Measurements from ENCODE around the gene KLHL25. TPM values are rescaled to one million over a fixed set of nuclear protein-coding genes. Genes with fewer than 3 reads are reported as not detected.
A peak's percentile ranks its signal among the peaks of the same experiment; 100 is the strongest.

Gene KLHL25
- total and polyA plus RNA-seq, 2 of the 8 experiments (the other 6 are each of a cell fraction or from before 2014, with no cell fraction given), result 16.5 to 22.0 TPM

- TF ChIP-seq GABPA (IDR thresholded peaks at IDR 0.05; ENCODE audit: borderline replicate concordance, insufficient read depth, low read length), result no peak
- TF ChIP-seq CHD7 (IDR thresholded peaks at IDR 0.05; ENCODE audit: insufficient replicate concordance, low read length), result no peak
- peak; percentile 87 for TF ChIP-seq CHD2 (IDR thresholded peaks at IDR 0.05; ENCODE audit: low read length)
- TF ChIP-seq KDM1A (IDR thresholded peaks at IDR 0.05; ENCODE audit: borderline replicate concordance, low read length), result no peak
- TF ChIP-seq RXRA (IDR thresholded peaks at IDR 0.05; ENCODE audit: insufficient read depth, low read depth, low read length), result no peak
- TF ChIP-seq SP2 (IDR thresholded peaks at IDR 0.05; ENCODE audit: low read length), result peak; percentile 59
- TF ChIP-seq SIX5 (IDR thresholded peaks at IDR 0.05; ENCODE audit: low read depth, low read length), result no peak
- TF ChIP-seq HDAC2 (IDR thresholded peaks at IDR 0.05; ENCODE audit: borderline replicate concordance in 1 of 2, low read depth in 2 of 2, low read length in 2 of 2), result no peak
- no peak for TF ChIP-seq POLR2AphosphoS5 (IDR thresholded peaks at IDR 0.05; ENCODE audit: low read depth, low read length)
- TF ChIP-seq TCF12 (IDR thresholded peaks at IDR 0.05; ENCODE audit: low read depth, low read length), result no peak
- no peak for TF ChIP-seq TAF7 (optimal IDR thresholded peaks at IDR 0.05; ENCODE audit: borderline replicate concordance, low read depth, low read length)
Measured at GRCh38 chr15:85794598-85795336, at the start of gene KLHL25 (continued).
